GM12878 (cell line): Measurements from ENCODE around the gene CACNA1I. TPM values are rescaled to one million over a fixed set of nuclear protein-coding genes. Genes with fewer than 3 reads are reported as not detected.

Source experiments
- CBX3 ChIP-seq: fragments of 200-600 bp; sonication (generic); IDR thresholded peaks from 2 replicates; pipeline ENCODE4 v1.6.1; 2016; ENCODE audit warnings: low read depth, borderline replicate concordance
- CREB1 ChIP-seq: IDR thresholded peaks from 2 replicates; pipeline ENCODE4 v1.6.1; 2012; ENCODE audit warnings: low read depth, mild to moderate bottlenecking, inconsistent platforms
- CREM ChIP-seq: IDR thresholded peaks from 2 replicates; pipeline ENCODE4 v1.6.1; 2014; ENCODE audit warnings: antibody characterized with exemption, low read depth
- EED ChIP-seq: sonication (generic); IDR thresholded peaks from 2 replicates; pipeline ENCODE4 v1.6.1; 2016; ENCODE audit warnings: antibody characterized with exemption, low read depth
- IRF3 ChIP-seq: fragments of 450-650 bp; IDR thresholded peaks from 2 replicates; pipeline ENCODE4 v1.6.1; 2014; ENCODE audit warnings: mild to moderate bottlenecking
- MEF2B ChIP-seq: fragments of 450-650 bp; IDR thresholded peaks from 2 replicates; pipeline ENCODE4 v1.6.1; 2018; ENCODE audit warnings: mild to moderate bottlenecking, moderate library complexity; ENCODE audit not compliant: partially characterized antibody, poor library complexity, severe bottlenecking
- MTA2 ChIP-seq: fragments of 450-650 bp; IDR thresholded peaks from 2 replicates; pipeline ENCODE4 v1.6.1; 2016; ENCODE audit warnings: low read depth, mild to moderate bottlenecking, moderate library complexity
- NR2C1 ChIP-seq: fragments of 450-650 bp; IDR thresholded peaks from 2 replicates; pipeline ENCODE4 v1.6.1; 2017; ENCODE audit warnings: antibody characterized with exemption, mild to moderate bottlenecking, moderate library complexity
- NRF1 ChIP-seq: conservative IDR thresholded peaks from 2 replicates; pipeline ENCODE4 v1.6.1; 2011; ENCODE audit warnings: mild to moderate bottlenecking, low read depth, low read length, improper control_type of control experiment
- POU2F2 ChIP-seq: IDR thresholded peaks from 3 replicates; pipeline ENCODE4 v1.6.1; 2011; ENCODE audit warnings: low read depth, mild to moderate bottlenecking, low read length, borderline replicate concordance
- RB1 ChIP-seq: fragments of 450-650 bp; formaldehyde crosslinking; IDR thresholded peaks from 2 replicates; pipeline ENCODE4 v1.6.1; 2017; ENCODE audit warnings: mild to moderate bottlenecking, borderline replicate concordance
- RBBP5 ChIP-seq: fragments of 200-600 bp; sonication (generic); conservative IDR thresholded peaks from 2 replicates; pipeline ENCODE4 v1.6.1; 2016
- RELB ChIP-seq: fragments of 450-650 bp; IDR thresholded peaks from 2 replicates; pipeline ENCODE4 v1.6.1; 2017; ENCODE audit warnings: low read depth, mild to moderate bottlenecking, moderate library complexity
- TAF1 ChIP-seq: IDR thresholded peaks from 2 replicates; pipeline ENCODE4 v1.6.1; 2011; ENCODE audit warnings: mild to moderate bottlenecking, low read depth, low read length, borderline replicate concordance
- TARDBP ChIP-seq: IDR thresholded peaks from 2 replicates; pipeline ENCODE4 v1.6.1; 2016; ENCODE audit warnings: borderline replicate concordance
- TBL1XR1 ChIP-seq: IDR thresholded peaks from 2 replicates; pipeline ENCODE4 v1.6.1; 2012; ENCODE audit warnings: low read depth, low read length, improper control_type of control experiment
- ZBED1 ChIP-seq: IDR thresholded peaks from 2 replicates; pipeline ENCODE4 v1.6.1; 2016; ENCODE audit warnings: borderline replicate concordance
- ZNF592 ChIP-seq: fragments of 450-650 bp; IDR thresholded peaks from 2 replicates; pipeline ENCODE4 v1.6.1; 2017; ENCODE audit warnings: mild to moderate bottlenecking, moderate library complexity
- ZZZ3 ChIP-seq: IDR thresholded peaks from 2 replicates; pipeline ENCODE4 v1.6.1; 2011; ENCODE audit warnings: low read depth; ENCODE audit not compliant: control insufficient read depth, insufficient read length
- polyA plus RNA-seq, 11 experiments: library from polyadenylated mRNA; depleted of rRNA in 4 of 11; unstranded in 6 of 11; stranded (reverse) in 5 of 11; fragments of >200 nt; fragmentation: Nextera tagmentation in 4 of 11; fragmentation: Illumina TruSeq in 1 of 11; extraction: Ambion mirVana in 4 of 11; extraction: Trizol in 1 of 11; gene quantifications; 1 replicate in 1 of 11; 2 replicates in 10 of 11; pipeline versions ENCODE4 v1.2.1 to v1.2.3, GENCODE V29; 2011 to 2016; ENCODE audit warnings: inconsistent platforms in 2 of 11, missing spikeins in 2 of 11, low read depth in 1 of 11
- total RNA-seq, 4 experiments: library from RNA; depleted of rRNA in 3 of 4; stranded (reverse); fragments of >200 nt in 3 of 4; fragmentation: Illumina TruSeq in 1 of 4; extraction: Trizol in 1 of 4; gene quantifications; 2 replicates each; pipeline versions ENCODE4 v1.2.1 to v1.2.3, GENCODE V29; 2013 to 2021
- TF ChIP-seq, protein P1 (sequence below): IDR thresholded peaks from 2 replicates; pipeline ENCODE4 v1.6.1; 2011; ENCODE audit warnings: low read depth, low read length, improper control_type of control experiment, borderline replicate concordance
- TF ChIP-seq, protein P2 (sequence below): IDR thresholded peaks from 2 replicates; pipeline ENCODE4 v1.6.1; 2011; ENCODE audit warnings: borderline replicate concordance, low read depth, mild to moderate bottlenecking, moderate library complexity, low read length; ENCODE audit not compliant: insufficient read depth, poor library complexity, severe bottlenecking

CACNA1I gene
- total and polyA plus RNA-seq, 10 of the 15 experiments (the other 5 are each of a cell fraction or from before 2014, with no cell fraction given): 0.01 to 0.03 TPM; not detected in 8

- TF ChIP-seq ZNF592 (no peak), TBL1XR1 (no peak), ZZZ3 (no peak), RELB (peak; percentile 35; the same call in 1 of the 2 replicates), POU2F2 (no peak), NRF1 (peak; percentile 83), RBBP5 (no peak), CREM (0 out of 2 replicates have a peak, but pooled peaks have one; percentile 62), MTA2 (no peak), TARDBP (no peak; the same call in 1 of the 2 replicates), MEF2B (no peak), RB1 (no peak; the same call in 1 of the 2 replicates), NR2C1 (peak; percentile 45), EED (no peak), TAF1 (peak; percentile 71; the same call in 1 of the 2 replicates), ZBED1 (no peak), IRF3 (no peak), CREB1 (no peak), CBX3 (no peak)
- TF ChIP-seq, protein P1, sequence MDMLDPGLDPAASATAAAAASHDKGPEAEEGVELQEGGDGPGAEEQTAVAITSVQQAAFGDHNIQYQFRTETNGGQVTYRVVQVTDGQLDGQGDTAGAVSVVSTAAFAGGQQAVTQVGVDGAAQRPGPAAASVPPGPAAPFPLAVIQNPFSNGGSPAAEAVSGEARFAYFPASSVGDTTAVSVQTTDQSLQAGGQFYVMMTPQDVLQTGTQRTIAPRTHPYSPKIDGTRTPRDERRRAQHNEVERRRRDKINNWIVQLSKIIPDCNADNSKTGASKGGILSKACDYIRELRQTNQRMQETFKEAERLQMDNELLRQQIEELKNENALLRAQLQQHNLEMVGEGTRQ: no peak; the same call in 1 of the 2 replicates
- TF ChIP-seq, protein P2, sequence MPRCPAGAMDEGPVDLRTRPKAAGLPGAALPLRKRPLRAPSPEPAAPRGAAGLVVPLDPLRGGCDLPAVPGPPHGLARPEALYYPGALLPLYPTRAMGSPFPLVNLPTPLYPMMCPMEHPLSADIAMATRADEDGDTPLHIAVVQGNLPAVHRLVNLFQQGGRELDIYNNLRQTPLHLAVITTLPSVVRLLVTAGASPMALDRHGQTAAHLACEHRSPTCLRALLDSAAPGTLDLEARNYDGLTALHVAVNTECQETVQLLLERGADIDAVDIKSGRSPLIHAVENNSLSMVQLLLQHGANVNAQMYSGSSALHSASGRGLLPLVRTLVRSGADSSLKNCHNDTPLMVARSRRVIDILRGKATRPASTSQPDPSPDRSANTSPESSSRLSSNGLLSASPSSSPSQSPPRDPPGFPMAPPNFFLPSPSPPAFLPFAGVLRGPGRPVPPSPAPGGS: no peak
These were observed 38.1 kb upstream of the CACNA1I start, which contains the start of gene RPS19BP1 (continued) for GRCh38 chr22:39532215-39533073.
